WI38 (cell line): ENCODE measurements around the gene PPP2R5B.

Source experiments
- H3K4me3 ChIP-seq: 2 replicates; pipeline ENCODE4 v1.5.1; 2011; ENCODE audit warnings: low read depth, mild to moderate bottlenecking, control low read depth, low read length
- CTCF ChIP-seq: IDR thresholded peaks from 2 replicates; pipeline ENCODE4 v1.5.1; 2012; ENCODE audit warnings: low read depth, mild to moderate bottlenecking, control low read depth, low read length

Gene PPP2R5B

GRCh38 chr11:64909653-64910343 is 14.7 kb upstream of the PPP2R5B start:
- no peak overlapping the region for H3K4me3 ChIP-seq
- no peak for TF ChIP-seq CTCF

- TF ChIP-seq CTCF, result no peak
- H3K4me3 ChIP-seq, result no peak overlapping the region
These were observed 13.9 kb upstream of the PPP2R5B start for GRCh38 chr11:64910451-64911093.

GRCh38 chr11:64911142-64911541 is 13.3 kb upstream of the PPP2R5B start:
- no peak overlapping the region for H3K4me3 ChIP-seq
- no peak for TF ChIP-seq CTCF

- no peak for TF ChIP-seq CTCF
- H3K4me3 ChIP-seq, result no peak overlapping the region
These were observed 12.8 kb upstream of the PPP2R5B start for GRCh38 chr11:64911689-64912088.

- no peak overlapping the region for H3K4me3 ChIP-seq
- no peak for TF ChIP-seq CTCF
These were observed 11.2 kb upstream of the PPP2R5B start for GRCh38 chr11:64913171-64913727.

GRCh38 chr11:64914123-64914522 is 10.4 kb upstream of the PPP2R5B start:
- TF ChIP-seq CTCF, result no peak
- no peak overlapping the region for H3K4me3 ChIP-seq

- no peak for TF ChIP-seq CTCF
- H3K4me3 ChIP-seq, result no peak overlapping the region
These were observed 9.1 kb upstream of the PPP2R5B start for GRCh38 chr11:64915376-64915887.
